ENCODE measurements around the gene HOXA11.
A peak's percentile ranks its signal among the peaks of the same experiment; 100 is the strongest.

The HOXA11 gene

GRCh38 chr7:27152816-27153442 lies 32.1 kb downstream of the HOXA11 start:
- Mint-ChIP-seq H3K4me1 (ENCODE audit: low read depth) (peaks cover 62% of the 10 kb centered on the region), H3K9me3 (no peaks in the 10 kb centered on the region), H3K27me3 (peaks cover 99% of the 10 kb centered on the region), H3K27ac (no peak overlapping the region), H3K4me3 (no peak overlapping the region), H3K36me3 (ENCODE audit: low read depth) (no peaks in the 10 kb centered on the region)
- intact Hi-C loops (cut with micrococcal nuclease): loop anchor here (10.0 kb wide), 1 partner anchor 58 kb away; the partner anchor contains the start of gene HOXA1

GRCh38 chr7:27151931-27152815 lies 32.9 kb downstream of the HOXA11 start, which contains the start of gene HOXA3:
HOXA3 (minus strand) TSS chr7:27152583; CDS start chr7:27110640, 41,943 bp downstream.
- Mint-ChIP-seq H3K36me3 (ENCODE audit: low read depth) (no peaks in the 10 kb centered on the region), H3K9me3 (no peaks in the 10 kb centered on the region), H3K4me1 (ENCODE audit: low read depth) (peaks cover 61% of the 10 kb centered on the region), H3K27me3 (peaks cover 98% of the 10 kb centered on the region), H3K27ac (peak within 1 kb of the TSS; percentile 7), H3K4me3 (peak within 1 kb of the TSS; percentile 70)
- intact Hi-C loops (cut with micrococcal nuclease): loop anchor here (10.0 kb wide), 1 partner anchor 57 kb away; the partner anchor contains the start of gene HOXA1

- peaks cover 98% of the 10 kb centered on the region for H3K27me3 Mint-ChIP-seq
- intact Hi-C loops (cut with micrococcal nuclease): loop anchor here (10.0 kb wide), 1 partner anchor 57 kb away; the partner anchor contains the start of gene HOXA1
- H3K9me3 Mint-ChIP-seq: no peaks in the 10 kb centered on the region
- peaks cover 65% of the 10 kb centered on the region for H3K4me1 Mint-ChIP-seq (ENCODE audit: low read depth)
- H3K36me3 Mint-ChIP-seq (ENCODE audit: low read depth): no peaks in the 10 kb centered on the region
- H3K4me3 Mint-ChIP-seq: peak overlapping the region; percentile 70
- H3K27ac Mint-ChIP-seq: peak overlapping the region; percentile 7
These were observed 33.6 kb downstream of the HOXA11 start for GRCh38 chr7:27151341-27151930.

DNA sequence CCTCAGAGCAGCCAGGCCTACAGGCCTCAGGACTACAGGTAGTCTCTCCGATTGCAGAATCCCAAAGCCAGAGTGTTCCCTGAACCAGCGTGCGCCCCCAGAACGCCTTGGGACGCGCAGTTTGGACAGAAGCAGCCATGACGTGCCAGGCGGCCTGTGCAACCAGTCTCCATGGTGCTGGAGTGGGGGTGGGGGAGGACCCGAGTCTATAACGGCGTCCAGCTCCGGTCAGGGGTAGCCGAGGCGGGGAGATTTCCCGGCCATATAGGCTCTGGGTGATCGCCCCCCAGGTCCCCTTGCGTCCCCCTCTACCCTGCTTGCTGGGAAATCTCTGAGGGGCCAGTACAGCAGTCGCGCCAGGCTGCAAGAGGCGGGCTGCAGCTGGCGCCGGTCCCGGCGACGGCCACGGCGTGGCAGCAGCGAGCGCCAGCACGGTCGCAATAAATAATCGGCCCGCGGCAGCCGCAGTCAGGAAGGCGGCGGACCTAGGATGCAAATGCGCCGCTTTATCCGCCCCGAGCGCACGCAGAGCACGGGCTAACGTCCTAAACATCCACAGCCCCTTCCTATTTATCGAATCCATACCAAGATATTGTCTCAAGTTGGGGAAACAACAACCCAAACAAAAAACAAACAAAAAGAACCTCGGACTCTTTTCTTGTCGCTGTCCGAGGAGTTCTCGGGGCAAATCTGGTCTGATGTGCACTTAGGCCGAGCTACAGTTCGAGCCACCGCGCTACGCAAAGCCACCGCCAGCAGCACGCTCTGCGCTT lies 34.3 kb downstream of the HOXA11 start:
- Mint-ChIP-seq H3K9me3 (no peaks in the 10 kb centered on the region), H3K4me1 (ENCODE audit: low read depth) (peaks cover 58% of the 10 kb centered on the region), H3K27ac (peak overlapping the region; percentile 7)

GRCh38 chr7:27149842-27150567 lies 35.0 kb downstream of the HOXA11 start:
- H3K4me3 Mint-ChIP-seq: peak overlapping the region; percentile 70
- peaks cover 57% of the 10 kb centered on the region for H3K4me1 Mint-ChIP-seq (ENCODE audit: low read depth)
- no peaks in the 10 kb centered on the region for H3K9me3 Mint-ChIP-seq
- H3K27ac Mint-ChIP-seq: no peak overlapping the region
- intact Hi-C loops (cut with micrococcal nuclease): loop anchor here (5.0 to 10.0 kb wide), 2 partner anchors 55 to 288 kb away; partner anchors contain the start of genes HOXA1 and SKAP2
- H3K27me3 Mint-ChIP-seq: peaks cover 98% of the 10 kb centered on the region
- no peaks in the 10 kb centered on the region for H3K36me3 Mint-ChIP-seq (ENCODE audit: low read depth)

More for the DNA sequence above, 34.3 kb downstream of the HOXA11 start:
- peaks cover 98% of the 10 kb centered on the region for H3K27me3 Mint-ChIP-seq
- H3K36me3 Mint-ChIP-seq (ENCODE audit: low read depth): no peaks in the 10 kb centered on the region
- H3K4me3 Mint-ChIP-seq: peak overlapping the region; percentile 70
- intact Hi-C loops (cut with micrococcal nuclease): loop anchor here (10.0 kb wide), 1 partner anchor 56 kb away; the partner anchor contains the start of gene HOXA1

GRCh38 chr7:27148756-27149641 lies 36.0 kb downstream of the HOXA11 start:
- H3K27ac Mint-ChIP-seq: no peak overlapping the region
- H3K4me1 Mint-ChIP-seq (ENCODE audit: low read depth): peaks cover 50% of the 10 kb centered on the region
- intact Hi-C loops (cut with micrococcal nuclease): loop anchor here (5.0 kb wide), 1 partner anchor 287 kb away; the partner anchor contains the start of gene SKAP2
- H3K36me3 Mint-ChIP-seq (ENCODE audit: low read depth): no peaks in the 10 kb centered on the region
- H3K4me3 Mint-ChIP-seq: no peak overlapping the region
- peaks cover 96% of the 10 kb centered on the region for H3K27me3 Mint-ChIP-seq
- H3K9me3 Mint-ChIP-seq: no peaks in the 10 kb centered on the region

DNA sequence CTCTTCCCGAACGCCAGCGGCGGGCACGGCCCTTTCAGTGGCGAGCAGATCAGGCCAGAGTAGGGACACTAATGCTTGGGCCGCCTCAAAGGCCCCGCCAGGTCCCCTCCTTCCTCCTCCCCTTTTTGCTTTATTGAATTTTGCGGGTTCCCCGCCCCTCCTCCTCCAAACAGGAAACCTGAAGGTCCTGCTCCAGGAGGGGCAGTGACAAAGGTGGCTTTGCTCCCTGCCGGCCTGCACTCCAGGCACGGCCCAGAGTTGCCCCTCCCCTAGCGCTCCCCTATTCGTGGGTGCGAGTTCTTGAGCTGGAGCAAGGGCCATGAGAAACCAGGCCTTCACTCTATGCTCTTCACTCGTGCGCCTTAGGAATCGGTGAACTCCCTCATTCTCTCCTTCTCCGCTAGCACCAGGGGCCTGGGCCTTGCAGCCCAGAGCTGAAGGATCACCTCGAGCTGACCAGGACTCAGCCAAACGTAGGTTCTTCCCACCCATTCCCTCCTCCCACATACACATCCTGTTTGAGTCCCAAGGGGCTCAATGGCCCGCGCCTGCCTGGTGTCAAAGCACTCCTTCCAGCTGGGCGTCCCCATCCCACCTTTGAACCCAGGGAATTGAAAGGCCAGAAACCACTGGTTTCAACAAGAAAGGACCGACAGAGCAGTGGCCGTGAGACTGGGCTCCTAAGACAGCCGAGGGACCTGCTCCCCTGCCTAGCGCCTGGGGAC lies 36.8 kb downstream of the HOXA11 start:
- Mint-ChIP-seq H3K36me3 (ENCODE audit: low read depth) (no peaks in the 10 kb centered on the region), H3K4me3 (peak overlapping the region; percentile 70), H3K9me3 (no peaks in the 10 kb centered on the region), H3K4me1 (ENCODE audit: low read depth) (peaks cover 50% of the 10 kb centered on the region), H3K27ac (no peak overlapping the region), H3K27me3 (peaks cover 89% of the 10 kb centered on the region)
- intact Hi-C loops (cut with micrococcal nuclease): loop anchor here (5.0 kb wide), 1 partner anchor 286 kb away; the partner anchor contains the start of gene SKAP2

DNA sequence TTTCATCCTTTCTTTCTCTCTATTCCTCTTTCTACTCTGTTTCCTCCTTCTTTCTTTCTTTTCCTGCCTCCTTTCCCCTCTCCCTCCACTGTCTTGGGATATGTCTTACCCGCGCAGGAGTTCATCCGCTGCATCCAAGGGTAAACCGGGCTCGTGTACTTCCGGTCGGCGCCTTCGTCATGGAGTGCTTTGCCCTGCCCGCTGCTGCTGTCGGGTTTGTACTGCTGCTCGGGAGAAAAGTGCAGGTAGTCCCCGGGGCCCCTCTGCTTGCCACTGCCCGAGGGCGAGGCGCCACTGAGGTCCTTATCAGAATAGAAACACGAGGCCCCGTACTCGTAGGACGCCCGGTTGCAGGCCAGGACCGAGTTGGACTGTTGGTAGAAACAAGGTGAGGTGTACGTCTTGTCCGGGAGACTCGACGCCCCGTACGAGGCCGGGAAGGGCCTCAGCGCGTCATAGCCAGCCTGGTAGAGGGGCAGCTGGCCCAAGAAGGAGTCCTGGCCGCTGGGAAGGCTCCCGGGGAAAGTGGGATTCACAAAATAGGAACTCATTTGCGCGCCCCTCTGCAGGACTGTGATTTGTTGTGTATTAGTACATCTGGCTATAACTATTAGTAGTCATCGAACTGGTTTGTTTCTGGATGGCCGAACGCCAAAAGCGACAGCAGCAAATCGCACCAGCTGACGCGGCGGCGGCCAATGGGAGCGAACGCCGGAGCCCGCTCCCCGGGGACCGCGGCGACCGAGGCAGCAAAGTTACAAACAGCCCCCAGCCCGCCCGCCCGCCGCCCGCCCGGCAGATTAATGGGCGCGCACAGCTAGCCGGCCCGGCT lies 37.6 kb downstream of the HOXA11 start, which contains the start of gene HOXA6:
Gene HOXA6, minus strand, starts transcription at position 576 of the 832 bp plus-strand sequence. Its CDS starts 25 bp downstream, at position 551.
- no peaks in the 10 kb centered on the region for H3K36me3 Mint-ChIP-seq (ENCODE audit: low read depth)
- H3K27ac Mint-ChIP-seq: no peak within 1 kb of the TSS
- H3K4me1 Mint-ChIP-seq (ENCODE audit: low read depth): peaks cover 47% of the 10 kb centered on the region
- H3K27me3 Mint-ChIP-seq: peaks cover 88% of the 10 kb centered on the region
- H3K4me3 Mint-ChIP-seq: peak within 1 kb of the TSS; percentile 70
- intact Hi-C loops (cut with micrococcal nuclease): loop anchor here (5.0 kb wide), 1 partner anchor 285 kb away; the partner anchor contains the start of gene SKAP2
- no peaks in the 10 kb centered on the region for H3K9me3 Mint-ChIP-seq

GRCh38 chr7:27146491-27147198 lies 38.4 kb downstream of the HOXA11 start:
- Mint-ChIP-seq H3K4me3 (no peak overlapping the region), H3K36me3 (ENCODE audit: low read depth) (no peaks in the 10 kb centered on the region), H3K27ac (no peak overlapping the region), H3K9me3 (no peaks in the 10 kb centered on the region), H3K4me1 (ENCODE audit: low read depth) (peaks cover 39% of the 10 kb centered on the region), H3K27me3 (peaks cover 86% of the 10 kb centered on the region)
- intact Hi-C loops (cut with micrococcal nuclease): loop anchor here (5.0 kb wide), 1 partner anchor 284 kb away; the partner anchor contains the start of gene SKAP2

DNA sequence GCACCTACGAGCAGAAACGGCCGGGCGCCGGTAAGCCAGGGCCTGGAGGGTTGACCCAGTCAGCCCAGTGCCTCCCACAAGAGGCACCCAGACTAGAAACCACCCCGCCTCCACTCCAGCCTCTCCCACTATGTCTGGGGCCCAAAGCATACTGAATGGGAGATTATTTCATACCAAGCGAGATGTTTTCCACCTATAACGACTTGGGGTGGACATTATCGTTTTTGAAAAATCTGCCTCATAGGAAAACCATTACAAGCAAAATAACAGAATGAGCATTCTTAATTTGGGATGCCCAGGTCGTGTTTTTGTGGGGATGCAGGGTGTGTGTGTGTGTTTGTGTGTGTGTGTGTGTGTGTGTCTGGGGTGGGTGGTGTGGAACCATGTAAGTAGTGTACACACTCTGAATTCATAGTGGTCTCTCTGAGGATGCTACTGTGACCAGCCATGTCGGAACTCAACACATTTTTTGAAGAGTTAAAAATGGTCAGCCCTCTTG lies 39.1 kb downstream of the HOXA11 start:
- H3K27me3 Mint-ChIP-seq: peaks cover 84% of the 10 kb centered on the region
- no peak overlapping the region for H3K4me3 Mint-ChIP-seq
- H3K36me3 Mint-ChIP-seq (ENCODE audit: low read depth): no peaks in the 10 kb centered on the region
- no peak overlapping the region for H3K27ac Mint-ChIP-seq
- H3K9me3 Mint-ChIP-seq: no peaks in the 10 kb centered on the region
- intact Hi-C loops (cut with micrococcal nuclease): loop anchor here (5.0 kb wide), 1 partner anchor 284 kb away; the partner anchor contains the start of gene SKAP2
- peaks cover 32% of the 10 kb centered on the region for H3K4me1 Mint-ChIP-seq (ENCODE audit: low read depth)
